AG10803 (cell line): ENCODE measurements around the gene STIMATE.

ENCODE experiments used
- DNase-seq: peaks from one replicate; pipeline ENCODE4 v3.0.0; 2010; ENCODE audit warnings: low read depth
- H3K4me3 ChIP-seq: 2 replicates; pipeline ENCODE4 v1.5.1; 2011; ENCODE audit warnings: mild to moderate bottlenecking, low read length, control low read depth
- CTCF ChIP-seq: conservative IDR thresholded peaks from 2 replicates; pipeline ENCODE4 v1.5.1; 2011; ENCODE audit warnings: mild to moderate bottlenecking, low read length, control low read depth, inconsistent platforms

Gene STIMATE

GRCh38 chr3:52805270-52806039, 91.9 kb downstream of the STIMATE start:
- TF ChIP-seq CTCF: no peak
- DNase-seq: no peak
- H3K4me3 ChIP-seq: no peak overlapping the region

GRCh38 chr3:52801839-52802238, 95.5 kb downstream of the STIMATE start:
- no peak for TF ChIP-seq CTCF
- DNase-seq: peak; percentile 26
- no peak overlapping the region for H3K4me3 ChIP-seq

GRCh38 chr3:52800079-52800478, 97.3 kb downstream of the STIMATE start:
- H3K4me3 ChIP-seq: no peak overlapping the region

GRCh38 chr3:52798978-52799476, 98.3 kb downstream of the STIMATE start:
- TF ChIP-seq CTCF: peak; percentile 38
- no peak for DNase-seq
- H3K4me3 ChIP-seq: no peak overlapping the region

More at GRCh38 chr3:52800079-52800478, 97.3 kb downstream of the STIMATE start:
- no peak for TF ChIP-seq CTCF
- DNase-seq: peak; percentile 22

GRCh38 chr3:52798376-52798977, 98.9 kb downstream of the STIMATE start:
- no peak overlapping the region for H3K4me3 ChIP-seq
- no peak for TF ChIP-seq CTCF
- peak; percentile 5 for DNase-seq

DNA sequence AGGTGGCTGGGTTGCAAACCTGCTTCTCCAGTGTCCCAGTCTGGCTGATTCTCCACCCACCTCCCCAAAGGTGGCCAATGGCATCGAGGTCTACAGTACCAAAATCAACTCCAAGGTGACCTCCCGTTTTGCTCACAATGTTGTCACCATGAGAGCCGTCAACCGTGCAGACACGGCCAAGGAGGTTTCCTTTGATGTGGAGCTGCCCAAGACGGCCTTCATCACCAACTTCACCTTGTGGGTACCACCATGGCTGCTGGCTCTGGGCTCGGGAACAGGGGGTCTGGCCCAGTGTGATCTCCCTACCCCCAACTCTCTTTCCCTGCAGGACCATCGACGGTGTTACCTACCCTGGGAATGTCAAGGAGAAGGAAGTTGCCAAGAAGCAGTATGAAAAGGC, 100.9 kb downstream of the STIMATE start:
- TF ChIP-seq CTCF: no peak
- DNase-seq: no peak
- no peak overlapping the region for H3K4me3 ChIP-seq
